K562 (cell line): ENCODE results near the gene STRA6. TPM values are rescaled to one million over a fixed set of nuclear protein-coding genes. Genes with fewer than 3 reads are reported as not detected.

Source experiments
- ATAC-seq: fragments of 200-7000 bp; cut with Tn5 transposase; 3 replicates; pipeline ENCODE4 v1.9.1; 2020; ENCODE audit warnings: moderate library complexity
- BruUV-seq: library from RNA; stranded (reverse); fragments of 400-500 nt; replicated peaks from 2 replicates; lab custom pipeline; 2021; lab: Mats Ljungman, UMichigan
- CTCF ChIA-PET: fragments of 300-600 bp; formaldehyde crosslinking; extraction: SDS; loops from one replicate; lab custom pipeline; 2021; ENCODE audit warnings: low intra/inter-chr PET ratio; lab: Yijun Ruan, JAX
- POLR2A ChIA-PET: fragments of 300-600, 350-650 bp; sonication (Branson Sonifier 250); formaldehyde crosslinking; extraction: SDS; loops from one replicate; lab custom pipeline; 2021; ENCODE audit warnings: antibody characterized with exemption, inconsistent platforms; lab: Yijun Ruan, JAX
- DNase-seq, 4 experiments: peaks; one replicate each; pipeline versions ENCODE4 v3.0.0 to v3.0.0-alpha.2; 2011 to 2018; ENCODE audit warnings: low spot score in 3 of 4, mixed read lengths in 3 of 4; ENCODE audit errors: extremely low read depth in 1 of 4
- FAIRE-seq: peaks from 2 replicates; lab custom pipeline; 2011; peaks lifted over from hg19 to GRCh38; lab: Jason Lieb, UNC
- H2AFZ ChIP-seq: 2 replicates; pipeline ENCODE4 v1.6.0; 2011; ENCODE audit warnings: low read depth, low read length, control low read depth, inconsistent platforms
- H3K27ac ChIP-seq: fragments of 200-600 bp; 3 replicates; pipeline ENCODE4 v1.8.0; 2011; ENCODE audit warnings: low read depth, mild to moderate bottlenecking, control low read depth, inconsistent platforms, low read length, moderate library complexity, mixed read lengths; ENCODE audit errors: extremely low read depth
- H3K27me3 ChIP-seq, 2 experiments: fragments of 300-600 bp in 1 of 2; 2 replicates in 1 of 2; 3 replicates in 1 of 2; pipeline versions ENCODE4 v1.6.0 to v1.8.0; 2011; ENCODE audit warnings: inconsistent platforms in 2 of 2, low read length in 2 of 2, mild to moderate bottlenecking in 1 of 2, mixed read lengths in 1 of 2, moderate library complexity in 1 of 2; ENCODE audit not compliant: control insufficient read depth in 2 of 2, insufficient read depth in 2 of 2
- H3K36me3 ChIP-seq: fragments of 300-600 bp; 3 replicates; pipeline ENCODE4 v1.8.0; 2011; ENCODE audit warnings: mild to moderate bottlenecking, low read length, inconsistent platforms; ENCODE audit not compliant: control insufficient read depth, insufficient read depth
- H3K4me1 ChIP-seq, 2 experiments: fragments of 200-600 bp in 1 of 2; replicated peaks in 1 of 2; 2 replicates in 1 of 2; 3 replicates in 1 of 2; pipeline versions ENCODE4 v1.5.1 to v1.8.0; 2011; ENCODE audit warnings: inconsistent platforms in 2 of 2, low read length in 2 of 2, mild to moderate bottlenecking in 1 of 2, mixed read lengths in 1 of 2, moderate library complexity in 1 of 2; ENCODE audit not compliant: control insufficient read depth in 2 of 2, insufficient read depth in 2 of 2
- H3K4me2 ChIP-seq: 2 replicates; pipeline ENCODE4 v1.6.1; 2011; ENCODE audit warnings: low read length, control low read depth, inconsistent platforms, mixed read lengths; ENCODE audit not compliant: insufficient read depth
- H3K4me3 ChIP-seq: fragments of 200-600 bp; sonication (generic), shearing (Covaris generic); 2 replicates; pipeline ENCODE4 v1.5.1; 2016; ENCODE audit warnings: control low read depth, inconsistent platforms
- H3K79me2 ChIP-seq: fragments of 200-600 bp; 3 replicates; pipeline ENCODE4 v1.8.0; 2011; ENCODE audit warnings: low read length, inconsistent platforms; ENCODE audit not compliant: control insufficient read depth, insufficient read depth
- H3K9ac ChIP-seq, 2 experiments: 2 replicates each; pipeline versions ENCODE4 v1.6.0 to v1.6.1; 2011; ENCODE audit warnings: low read depth in 2 of 2, low read length in 2 of 2, control low read depth in 1 of 2, inconsistent platforms in 1 of 2, mild to moderate bottlenecking in 1 of 2, mixed read lengths in 1 of 2; ENCODE audit not compliant: insufficient read depth in 1 of 2
- H3K9me1 ChIP-seq: one replicate; pipeline ENCODE4 v1.6.0; 2011; ENCODE audit warnings: inconsistent platforms, mild to moderate bottlenecking, low read length, moderate library complexity; ENCODE audit not compliant: control insufficient read depth, insufficient read depth
- H3K9me3 ChIP-seq: replicated peaks from 2 replicates; pipeline ENCODE4 v1.5.1; 2011; ENCODE audit warnings: low read depth, low read length, inconsistent platforms; ENCODE audit not compliant: control insufficient read depth, insufficient read depth
- H4K20me1 ChIP-seq: replicated peaks from 2 replicates; pipeline ENCODE4 v1.6.1; 2011; ENCODE audit warnings: low read length, inconsistent platforms, mixed read lengths; ENCODE audit not compliant: control insufficient read depth, insufficient read depth
- CBX5 ChIP-seq: IDR thresholded peaks from 2 replicates; pipeline ENCODE4 v1.6.1; 2014; ENCODE audit warnings: low read depth, borderline replicate concordance
- FOS ChIP-seq: IDR thresholded peaks from 3 replicates; pipeline ENCODE4 v1.6.1; 2011; ENCODE audit not compliant: insufficient read length; ENCODE audit errors: extremely low read depth
- MBD2 ChIP-seq: sonication (generic); IDR thresholded peaks from 2 replicates; pipeline ENCODE4 v1.6.1; 2016; ENCODE audit warnings: low read depth, borderline replicate concordance
- NBN ChIP-seq: fragments of 450-650 bp; IDR thresholded peaks from 2 replicates; pipeline ENCODE4 v1.6.1; 2016; ENCODE audit warnings: low read depth, mild to moderate bottlenecking
- RFX1 ChIP-seq: fragments of 450-650 bp; IDR thresholded peaks from 2 replicates; pipeline ENCODE4 v1.6.1; 2016; ENCODE audit warnings: mild to moderate bottlenecking, moderate library complexity
- ZNF24 ChIP-seq: fragments of 450-650 bp; IDR thresholded peaks from 2 replicates; pipeline ENCODE4 v1.6.1; 2016
- ZNF445 ChIP-seq: fragments of 250-450 bp; sonication (Bioruptor Pico); IDR thresholded peaks from 2 replicates; pipeline ENCODE4 v1.4.0; 2020; ENCODE audit warnings: low read depth, mild to moderate bottlenecking, moderate library complexity
- WGBS: fragments of 100-300 bp; shearing (Covaris generic); methylation state at CpG from one replicate; pipeline ENCODE4 v1.1.6; 2016; ENCODE audit warnings: low coverage, mixed read lengths; ENCODE audit not compliant: insufficient coverage; ENCODE audit errors: missing lambda C conversion rate; 5-methylcytosine and 5-hydroxymethylcytosine counted together
- in situ Hi-C: fragments of 300-500 bp; cut with MboI; formaldehyde crosslinking; loops from 4 replicates; pipeline ENCODE4 v1.15.0; 2018; ENCODE audit warnings: inconsistent platforms, mixed read lengths
- intact Hi-C: fragments of 100-400 bp; cut with micrococcal nuclease; formaldehyde crosslinking; loops from 2 replicates; pipeline ENCODE4 v1.14.2; 2022
- polyA plus RNA-seq, 8 experiments: library from polyadenylated mRNA; depleted of rRNA in 4 of 8; stranded (reverse) in 5 of 8; unstranded in 3 of 8; fragments of >200 nt; fragmentation: Nextera tagmentation in 2 of 8; fragmentation: Illumina TruSeq in 1 of 8; extraction: Ambion mirVana in 2 of 8; extraction: Trizol in 1 of 8; gene quantifications; 2 replicates each; pipeline versions ENCODE4 v1.2.1 to v1.2.3, GENCODE V29; 2011 to 2014; ENCODE audit warnings: inconsistent platforms in 1 of 8, missing spikeins in 1 of 8
- total RNA-seq, 7 experiments: library from RNA; depleted of rRNA in 6 of 7; stranded (reverse); fragments of >200 nt in 6 of 7; fragmentation: Illumina TruSeq in 2 of 7; extraction: Trizol in 2 of 7; gene quantifications; 2 replicates each; pipeline versions ENCODE4 v1.2.1 to v1.2.3, GENCODE V29; 2011 to 2021; ENCODE audit warnings: low replicate concordance in 1 of 7
- TF ChIP-seq, protein P1 (sequence below), 2 experiments: fragments of 450-650 bp in 1 of 2; IDR thresholded peaks; 2 replicates each; pipeline ENCODE4 v1.6.1; 2011 to 2017; ENCODE audit warnings: low read depth in 2 of 2, antibody characterized with exemption in 1 of 2, borderline replicate concordance in 1 of 2, low read length in 1 of 2, mild to moderate bottlenecking in 1 of 2, mixed read lengths in 1 of 2; ENCODE audit not compliant: control insufficient read depth in 1 of 2
- TF ChIP-seq, protein P2 (sequence below), 3 experiments: fragments of 200-800 bp in 1 of 3; sonication (Bioruptor generic) in 1 of 3; sonication (generic) in 1 of 3; formaldehyde crosslinking in 1 of 3; IDR thresholded peaks; 2 replicates each; pipeline versions ENCODE4 v1.6.1 to v1.8.0; 2016 to 2022; ENCODE audit warnings: mild to moderate bottlenecking in 2 of 3, missing compliant biosample characterization in 2 of 3, missing genetic modification characterization in 2 of 3, missing genetic modification reagents in 1 of 3

STRA6 gene
- total and polyA plus RNA-seq, 9 of the 15 experiments (the other 6 are each of a cell fraction or from before 2014, with no cell fraction given) = 0.04 to 2.0 (median 0.43) TPM; not detected in 2

DNA sequence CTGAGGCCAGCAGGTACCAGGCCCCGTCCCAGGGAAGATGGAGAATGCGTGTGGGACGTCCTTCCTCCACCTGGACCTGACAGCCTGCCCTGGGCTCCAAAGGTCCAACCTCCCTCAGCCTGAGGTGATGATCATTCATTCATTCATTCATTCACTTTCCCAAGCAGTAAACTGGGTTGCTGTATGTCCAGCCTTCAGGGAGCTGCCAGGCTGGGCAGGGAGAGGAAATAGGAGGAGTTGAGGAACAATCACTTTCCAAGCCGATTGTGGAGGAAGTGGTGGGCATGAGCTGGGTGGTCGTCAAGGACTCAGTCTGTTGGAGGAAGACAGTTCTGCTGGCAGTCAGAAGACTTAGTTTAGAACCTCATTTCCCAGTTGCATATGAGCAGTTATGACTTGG, 23.3 kb upstream of the STRA6 start:
- intact Hi-C loops (no loop called here), in situ Hi-C loops (no loop called here)
- H3K4me2 ChIP-seq = no peak overlapping the region
- no peak for ATAC-seq
- H3K79me2 ChIP-seq = no peaks in the 10 kb centered on the region
- ChIA-PET CTCF (no interaction called here), POLR2A (no interaction called here)
- DNase-seq = no peak
- 1% methylated on average over 5 of the region's 5 CpGs for WGBS
- H3K9me1 ChIP-seq = no peaks in the 10 kb centered on the region
- no peak overlapping the region for H3K9ac ChIP-seq
- no TSS peak for BruUV-seq
- H3K36me3 ChIP-seq = no peaks in the 10 kb centered on the region
- no peaks in the 10 kb centered on the region for H3K9me3 ChIP-seq
- peaks cover 17 to 63% of the 10 kb centered on the region in 2 experiments; a peak in 4 of 5 replicates for H3K27me3 ChIP-seq
- FAIRE-seq = no peak
- no peak overlapping the region for H2AFZ ChIP-seq
- no peaks in the 10 kb centered on the region for H3K4me1 ChIP-seq
- no peak overlapping the region for H3K4me3 ChIP-seq
- peak; percentile 41; the same call in 1 of the 2 replicates for TF ChIP-seq ZNF24
- TF ChIP-seq RFX1 = no peak
- peaks cover 7% of the 10 kb centered on the region; the same call in 1 of the 2 replicates for H4K20me1 ChIP-seq
- H3K27ac ChIP-seq = no peak overlapping the region

DNA sequence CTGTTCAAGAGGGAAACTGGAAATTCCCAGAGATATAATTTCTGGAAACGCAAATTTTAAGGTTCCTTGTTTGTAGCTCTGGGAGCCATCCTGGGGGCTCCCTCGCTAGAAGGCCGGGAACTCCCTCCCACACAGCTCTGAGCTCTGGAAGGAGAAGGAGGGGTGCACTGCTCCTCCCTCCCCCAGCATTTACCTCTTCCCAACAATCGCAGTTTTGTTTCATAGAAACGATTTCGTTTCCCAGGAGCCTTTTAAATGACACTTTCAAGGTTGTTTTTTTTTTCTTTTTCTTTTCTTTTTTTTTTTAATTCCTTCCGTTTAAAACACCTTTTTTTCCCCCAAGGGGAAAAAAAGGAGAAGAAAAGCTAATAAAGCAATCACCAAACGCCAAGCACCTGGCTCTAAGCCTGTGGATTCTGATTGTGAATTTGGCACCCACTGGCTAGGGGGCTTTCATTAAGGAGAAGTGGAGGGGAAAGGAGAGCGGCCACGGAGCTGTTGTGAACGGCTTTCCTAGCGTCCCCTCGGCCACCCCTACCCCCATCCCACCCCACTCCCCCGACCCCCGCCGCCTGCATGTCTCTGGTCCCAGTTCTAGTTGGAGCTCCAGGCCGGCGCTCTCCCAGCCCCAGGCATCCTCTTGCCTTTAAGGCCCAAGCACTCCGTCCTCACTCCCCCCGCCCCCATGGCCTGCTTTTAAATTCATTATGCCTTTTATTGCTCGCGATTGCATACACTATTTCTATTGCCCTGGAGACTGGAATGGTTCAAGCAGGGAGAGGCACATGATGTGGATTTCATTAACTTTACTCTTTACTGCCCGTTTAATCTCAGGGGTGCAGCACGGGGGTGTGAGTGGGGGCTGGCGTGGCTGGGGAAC, 19.9 kb upstream of the STRA6 start:
- POLR2A ChIA-PET = interaction anchor here (0.7 kb wide), 1 partner anchor 20 kb away, joined by 3 read pairs; no protein-coding TSS in a partner anchor
- TF ChIP-seq ZNF445 (CRISPR knock-in tag) (no peak), MBD2 (no peak), CBX5 (no peak), NBN (no peak), FOS (no peak)
- TF ChIP-seq, protein P1, sequence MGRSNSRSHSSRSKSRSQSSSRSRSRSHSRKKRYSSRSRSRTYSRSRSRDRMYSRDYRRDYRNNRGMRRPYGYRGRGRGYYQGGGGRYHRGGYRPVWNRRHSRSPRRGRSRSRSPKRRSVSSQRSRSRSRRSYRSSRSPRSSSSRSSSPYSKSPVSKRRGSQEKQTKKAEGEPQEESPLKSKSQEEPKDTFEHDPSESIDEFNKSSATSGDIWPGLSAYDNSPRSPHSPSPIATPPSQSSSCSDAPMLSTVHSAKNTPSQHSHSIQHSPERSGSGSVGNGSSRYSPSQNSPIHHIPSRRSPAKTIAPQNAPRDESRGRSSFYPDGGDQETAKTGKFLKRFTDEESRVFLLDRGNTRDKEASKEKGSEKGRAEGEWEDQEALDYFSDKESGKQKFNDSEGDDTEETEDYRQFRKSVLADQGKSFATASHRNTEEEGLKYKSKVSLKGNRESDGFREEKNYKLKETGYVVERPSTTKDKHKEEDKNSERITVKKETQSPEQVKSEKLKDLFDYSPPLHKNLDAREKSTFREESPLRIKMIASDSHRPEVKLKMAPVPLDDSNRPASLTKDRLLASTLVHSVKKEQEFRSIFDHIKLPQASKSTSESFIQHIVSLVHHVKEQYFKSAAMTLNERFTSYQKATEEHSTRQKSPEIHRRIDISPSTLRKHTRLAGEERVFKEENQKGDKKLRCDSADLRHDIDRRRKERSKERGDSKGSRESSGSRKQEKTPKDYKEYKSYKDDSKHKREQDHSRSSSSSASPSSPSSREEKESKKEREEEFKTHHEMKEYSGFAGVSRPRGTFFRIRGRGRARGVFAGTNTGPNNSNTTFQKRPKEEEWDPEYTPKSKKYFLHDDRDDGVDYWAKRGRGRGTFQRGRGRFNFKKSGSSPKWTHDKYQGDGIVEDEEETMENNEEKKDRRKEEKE (IDR thresholded peaks at IDR 0.05; ENCODE audit: borderline replicate concordance in 1 of 2, control insufficient read depth in 1 of 2, low read depth in 2 of 2, low read length in 1 of 2) = no peak
- TF ChIP-seq, protein P2, sequence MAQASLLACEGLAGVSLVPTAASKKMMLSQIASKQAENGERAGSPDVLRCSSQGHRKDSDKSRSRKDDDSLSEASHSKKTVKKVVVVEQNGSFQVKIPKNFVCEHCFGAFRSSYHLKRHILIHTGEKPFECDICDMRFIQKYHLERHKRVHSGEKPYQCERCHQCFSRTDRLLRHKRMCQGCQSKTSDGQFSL (CRISPR knock-in tag; IDR thresholded peaks at IDR 0.05) = no peak
- TF ChIP-seq, protein P2 (tag; IDR thresholded peaks at IDR 0.05) = no peak

More for the DNA sequence above, 19.9 kb upstream of the STRA6 start:
- H3K4me3 ChIP-seq = no peak overlapping the region
- CTCF ChIA-PET = no interaction called here
- H2AFZ ChIP-seq = no peak overlapping the region
- H3K27me3 ChIP-seq = peaks cover 3 to 58% of the 10 kb centered on the region in 2 experiments; a peak in 3 of 5 replicates
- no peaks in the 10 kb centered on the region for H3K36me3 ChIP-seq
- under 1% methylated on average over 19 of the region's 25 CpGs for WGBS
- no peak overlapping the region for H3K27ac ChIP-seq
- no peak for DNase-seq
- BruUV-seq = no TSS peak
- peaks cover 10% of the 10 kb centered on the region for H4K20me1 ChIP-seq
- no peaks in the 10 kb centered on the region for H3K79me2 ChIP-seq
- H3K4me1 ChIP-seq = no peaks in the 10 kb centered on the region
- in situ Hi-C loops = no loop called here
- H3K9me3 ChIP-seq = no peaks in the 10 kb centered on the region
- peak overlapping the region in 1 of 2 experiments; percentile 29; a peak in 1 of 4 replicates for H3K9ac ChIP-seq
- no peak for FAIRE-seq
- no peaks in the 10 kb centered on the region for H3K9me1 ChIP-seq
- H3K4me2 ChIP-seq = no peak overlapping the region
- intact Hi-C loops = no loop called here
- ATAC-seq = no peak
